ENCODE measurements around the gene TSSK6.

The TSSK6 gene

DNA sequence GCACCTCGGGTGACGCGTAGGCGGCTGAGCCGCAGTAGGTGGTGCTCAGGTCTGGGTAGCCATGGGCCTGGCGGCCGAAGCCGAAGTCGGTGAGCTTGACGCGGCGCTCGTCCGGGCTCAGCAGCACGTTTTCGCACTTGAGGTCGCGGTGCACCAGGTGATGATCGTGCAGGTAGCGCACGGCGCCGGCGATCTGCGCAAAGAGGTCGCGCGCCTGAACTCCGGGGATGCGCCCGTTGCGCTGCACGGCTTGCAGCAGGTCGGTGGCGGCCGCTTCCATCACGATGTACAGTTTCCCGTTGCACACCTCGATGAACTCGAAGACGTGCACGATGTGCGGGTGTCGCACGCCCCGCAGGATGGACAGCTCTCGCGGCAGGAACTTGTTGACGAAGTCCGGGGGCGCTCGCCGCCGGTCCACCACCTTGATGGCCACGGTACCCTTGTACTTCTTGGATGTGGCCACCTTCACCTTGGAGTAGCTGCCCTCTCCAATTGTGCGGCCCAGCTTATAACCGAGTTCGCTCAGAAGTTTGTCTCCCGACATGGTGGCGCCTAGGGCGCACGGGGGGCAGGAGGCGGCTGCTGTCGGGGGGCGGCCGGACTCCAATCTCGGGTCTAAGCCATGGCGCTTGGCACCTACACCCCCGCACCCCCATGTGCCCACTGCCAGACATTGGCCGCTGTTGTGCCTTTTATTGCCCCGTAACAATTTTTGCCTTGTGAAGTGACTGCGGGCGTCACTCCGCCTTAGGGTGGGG is at the start of gene TSSK6:
Gene TSSK6, minus strand, starts transcription at position 668 of the 761 bp plus-strand sequence. Its CDS starts 121 bp downstream, at position 547.
- peak within 1 kb of the TSS; percentile 79 for H3K4me3 ChIP-seq (ENCODE audit: low read depth, low read length)

DNA sequence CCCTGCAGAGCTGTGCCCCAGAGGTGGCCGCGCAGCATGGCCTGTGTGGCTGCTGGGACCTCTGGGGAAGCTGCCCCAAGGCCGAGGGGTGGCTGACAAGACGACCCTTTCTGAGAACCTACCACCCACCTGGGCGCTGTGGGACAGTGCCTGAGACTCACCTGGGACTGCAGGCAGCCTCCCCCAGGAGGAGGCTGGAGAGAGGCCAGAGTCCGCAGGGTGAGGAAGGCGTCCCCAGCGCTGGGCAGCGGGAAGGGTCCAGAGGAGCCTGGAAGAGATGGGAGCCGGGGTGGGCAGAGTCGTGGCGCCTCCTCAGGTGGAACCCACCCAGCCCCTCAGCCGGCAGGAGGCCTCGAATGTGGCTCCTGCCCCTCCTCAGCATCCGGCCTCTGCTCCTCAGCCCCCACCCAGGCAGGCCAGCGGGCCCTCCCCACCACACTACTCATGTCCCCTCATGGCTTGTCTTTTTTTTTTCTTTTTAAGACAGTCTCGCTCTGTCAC is 48.0 kb upstream of the TSSK6 start:
- no peak overlapping the region for H3K4me3 ChIP-seq (ENCODE audit: low read depth, low read length)

DNA sequence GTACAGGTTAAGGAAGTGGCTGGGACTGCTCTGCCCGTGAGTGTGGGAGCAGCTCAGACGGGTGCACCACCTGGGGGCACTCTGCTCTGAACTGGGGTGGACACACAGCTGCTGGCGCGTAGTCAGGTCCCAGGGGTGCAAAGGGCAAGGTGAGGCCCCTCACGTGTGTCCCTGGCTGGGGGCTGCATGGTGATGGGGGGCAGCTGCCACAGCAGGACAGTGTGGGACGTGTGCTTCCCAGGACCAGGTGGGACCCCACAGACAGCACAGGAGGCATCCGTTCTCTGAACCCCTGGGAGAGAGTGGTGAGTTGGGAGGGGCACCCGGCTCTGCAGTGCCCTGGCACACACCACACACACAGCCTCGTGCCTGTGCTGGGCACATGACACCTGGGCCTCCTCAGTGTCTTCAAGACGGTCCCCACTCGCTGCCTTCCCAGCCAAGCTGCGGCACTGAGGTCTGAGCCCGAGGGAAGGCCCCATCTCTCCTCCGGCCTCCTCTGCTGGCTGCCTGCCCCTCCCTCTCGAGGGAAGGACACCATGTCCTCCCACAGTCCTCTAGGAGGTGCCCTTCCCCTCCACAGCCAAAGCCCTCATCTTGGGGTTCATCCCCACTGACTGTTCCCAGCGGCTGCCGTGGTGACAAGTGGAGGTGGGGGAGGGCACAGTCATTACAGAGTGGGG is 47.5 kb upstream of the TSSK6 start:
- H3K4me3 ChIP-seq (ENCODE audit: low read depth, low read length): no peak overlapping the region

DNA sequence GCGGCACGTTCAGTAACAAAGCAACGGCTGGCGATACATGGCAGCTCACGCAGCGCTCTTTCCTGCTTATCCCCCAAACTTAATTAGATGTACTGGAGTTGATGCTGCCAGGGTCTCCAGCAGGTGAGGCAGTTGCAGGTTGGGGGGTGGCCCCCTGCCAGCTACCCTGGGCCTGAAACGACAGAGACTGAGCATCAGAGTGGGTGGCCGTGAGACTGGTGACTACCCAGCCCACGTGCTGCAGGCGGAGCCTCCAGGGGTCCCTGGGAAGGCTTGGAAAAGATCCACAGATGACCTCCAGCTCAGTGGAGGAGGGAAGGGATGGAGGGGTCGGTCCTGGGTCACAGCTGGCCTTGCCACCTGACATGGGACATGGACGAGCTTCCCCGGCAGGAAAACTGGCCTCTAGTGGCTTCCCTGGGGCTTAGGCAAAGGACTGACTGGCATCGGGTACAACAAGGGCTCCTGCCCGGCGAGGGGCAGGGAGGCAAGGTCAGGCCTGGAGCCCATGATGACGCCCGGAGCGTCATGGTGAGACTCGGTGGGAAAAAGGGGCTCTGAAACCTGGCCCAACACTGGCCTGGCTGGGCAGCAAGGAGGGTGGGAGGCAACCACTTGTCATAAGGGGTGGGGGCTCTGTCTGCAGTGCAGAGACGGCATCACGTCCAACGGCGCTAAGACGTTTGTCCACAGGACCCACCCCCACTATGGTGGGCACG is 46.8 kb upstream of the TSSK6 start:
- H3K4me3 ChIP-seq (ENCODE audit: low read depth, low read length): no peak overlapping the region

DNA sequence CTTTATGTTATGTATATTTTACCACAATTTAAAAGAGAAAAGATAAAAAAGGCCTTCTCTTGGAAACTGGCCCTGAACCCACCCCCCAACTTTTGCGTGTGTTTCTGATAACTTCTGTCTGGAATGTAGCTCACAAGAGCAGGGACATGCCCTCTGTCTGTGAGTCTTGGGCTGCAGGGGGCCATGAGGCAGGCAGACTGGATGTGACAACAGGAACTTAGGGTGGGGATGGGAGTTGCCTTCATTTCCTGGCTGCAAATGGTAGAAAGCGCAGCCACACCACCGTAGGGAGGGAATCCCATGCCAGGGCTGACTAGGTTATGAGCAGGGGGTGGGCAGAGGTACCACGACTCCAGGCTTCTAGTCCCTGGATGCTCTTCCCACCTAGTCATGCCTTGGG is 44.6 kb upstream of the TSSK6 start:
- H3K4me3 ChIP-seq (ENCODE audit: low read depth, low read length): no peak overlapping the region

DNA sequence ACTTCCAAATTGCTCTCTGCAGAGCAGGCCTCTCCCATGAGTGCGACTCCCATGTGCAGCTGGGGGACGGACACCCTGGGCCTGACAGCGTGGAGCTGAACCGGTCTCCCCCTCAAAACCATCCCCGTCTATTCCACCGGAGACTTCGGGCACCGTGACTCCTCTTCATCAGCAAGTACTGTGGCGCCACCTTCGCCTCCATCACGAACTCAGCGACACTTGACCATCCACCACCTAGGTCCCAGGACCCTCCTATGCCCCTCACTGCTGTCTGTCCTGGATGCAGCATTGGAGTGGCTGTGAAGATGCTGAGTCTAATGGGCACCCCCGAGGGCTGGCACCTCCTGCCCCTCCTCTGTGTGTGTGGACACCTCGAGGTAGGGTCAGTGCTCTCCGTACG is 43.3 kb upstream of the TSSK6 start:
- no peak overlapping the region for H3K4me3 ChIP-seq (ENCODE audit: low read depth, low read length)

DNA sequence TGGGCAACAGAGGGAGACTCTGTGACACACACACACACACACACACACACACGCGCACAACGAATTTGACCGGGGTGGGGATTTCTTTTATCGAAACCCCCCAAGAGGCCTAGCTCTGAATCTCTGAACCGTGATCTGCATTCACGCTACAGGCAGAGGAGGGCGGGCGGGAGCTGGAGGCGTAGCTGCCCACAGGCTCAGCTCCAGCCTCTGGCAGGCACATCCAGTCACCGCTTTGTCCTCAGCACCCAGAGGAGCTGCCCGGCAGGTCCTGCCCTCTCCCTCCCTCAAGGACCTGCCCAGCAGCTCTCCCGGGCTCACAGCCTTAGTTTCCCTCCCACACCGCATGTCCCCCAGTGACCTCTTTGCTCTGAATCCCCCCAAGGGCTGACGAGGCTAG is 42.7 kb upstream of the TSSK6 start:
- no peak overlapping the region for H3K4me3 ChIP-seq (ENCODE audit: low read depth, low read length)

DNA sequence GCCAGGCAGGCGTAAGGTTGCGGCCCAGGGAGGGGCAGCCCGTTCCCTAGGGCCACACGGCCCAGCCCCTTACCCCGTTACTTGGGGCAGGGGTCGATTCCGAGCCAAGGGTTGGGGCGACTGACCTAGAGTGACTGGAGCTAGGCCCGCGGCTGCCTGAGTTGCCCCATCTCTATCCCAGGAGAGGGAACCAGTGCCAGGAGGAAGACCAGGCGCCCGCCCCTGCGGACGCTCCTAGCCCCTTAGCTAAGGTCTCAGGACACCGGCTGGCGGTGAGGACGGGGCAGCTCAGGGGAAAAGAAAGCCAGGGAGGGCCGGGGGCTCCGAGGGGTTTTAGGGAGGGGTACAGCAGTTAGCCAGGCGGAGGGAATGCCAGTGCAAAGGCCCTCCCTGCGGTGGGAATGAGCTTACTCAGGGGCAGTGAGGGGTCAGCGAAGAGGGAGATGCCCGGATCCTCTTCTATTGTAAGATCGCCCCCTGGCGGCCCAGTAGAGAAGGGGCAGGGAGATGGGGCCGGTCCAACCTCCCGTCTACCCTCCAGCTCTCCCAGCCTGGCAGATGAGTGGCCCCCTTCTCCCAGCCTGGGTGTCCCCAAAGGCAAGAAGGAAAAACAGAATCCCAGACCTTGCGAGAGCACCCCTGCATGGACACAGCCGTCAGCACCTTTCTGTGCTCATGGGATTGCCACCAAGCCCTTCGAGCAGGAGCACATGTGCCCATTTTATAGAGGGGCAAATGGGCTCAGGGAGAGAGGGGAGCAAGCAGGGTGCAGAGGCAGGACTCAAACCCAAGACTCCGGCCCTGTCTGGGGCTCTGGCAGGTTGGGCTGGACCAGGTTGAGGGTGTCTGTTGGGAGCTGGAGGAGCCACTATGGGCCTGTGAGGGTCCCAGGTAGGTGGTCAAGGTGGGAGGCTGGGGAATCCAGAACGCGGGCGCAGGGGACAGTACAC is 39.0 kb upstream of the TSSK6 start:
- no peak overlapping the region for H3K4me3 ChIP-seq (ENCODE audit: low read depth, low read length)

DNA sequence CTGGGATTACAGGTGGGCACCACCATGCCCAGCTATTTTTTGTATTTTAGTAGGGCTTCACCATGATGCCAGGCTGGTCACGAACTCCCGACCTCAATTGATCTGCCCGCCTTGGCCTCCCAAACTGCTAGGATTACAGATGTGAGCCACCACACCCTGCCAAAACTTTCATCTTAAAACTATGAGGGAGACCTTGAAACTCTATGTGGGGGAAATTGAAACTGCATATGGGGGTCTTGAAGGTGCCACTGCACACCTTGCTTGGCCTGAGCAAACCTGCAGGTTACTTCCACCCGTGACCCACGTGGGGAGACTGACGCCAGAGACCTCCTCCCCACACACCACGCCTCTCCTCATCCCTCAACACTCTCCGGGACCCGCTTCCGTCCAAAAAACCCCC is 38.3 kb upstream of the TSSK6 start:
- H3K4me3 ChIP-seq (ENCODE audit: low read depth, low read length): no peak overlapping the region

DNA sequence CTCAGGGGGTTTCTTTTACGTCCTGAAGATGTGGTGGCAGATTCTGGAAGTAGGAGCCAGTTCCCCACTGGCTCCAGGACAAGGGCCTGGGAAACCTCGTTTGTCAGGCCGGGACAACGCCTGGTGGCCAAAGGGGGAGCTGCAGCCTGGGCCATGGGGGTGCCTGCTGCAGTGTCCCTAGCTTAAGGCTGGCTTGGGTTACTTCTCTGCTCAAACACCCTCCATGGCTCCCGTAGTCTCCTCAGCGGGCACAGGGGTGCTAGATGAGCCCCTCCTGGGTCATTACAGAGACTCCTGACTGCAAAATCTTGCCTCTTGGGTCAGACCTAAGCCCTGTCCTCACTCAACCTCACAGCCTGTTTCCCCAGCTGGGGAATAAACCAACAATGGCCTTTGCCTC is 37.5 kb upstream of the TSSK6 start:
- no peak overlapping the region for H3K4me3 ChIP-seq (ENCODE audit: low read depth, low read length)

DNA sequence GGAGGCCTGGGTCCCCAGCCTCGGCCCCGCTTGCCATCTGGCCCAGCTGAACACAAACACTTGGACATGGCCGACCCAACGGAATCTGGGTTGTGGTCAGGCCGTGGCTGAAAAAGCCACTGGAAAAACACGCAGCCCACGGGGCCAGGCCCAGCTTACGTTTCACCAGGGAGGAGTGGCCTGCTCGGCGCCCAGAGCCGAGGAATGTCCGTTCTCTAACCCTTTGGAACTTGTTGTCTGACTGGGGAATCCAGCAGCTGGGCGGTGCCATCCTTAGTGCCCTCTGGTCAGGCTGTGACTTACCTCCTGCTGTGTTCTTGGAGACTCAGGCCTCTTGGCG is 36.5 kb upstream of the TSSK6 start:
- H3K4me3 ChIP-seq (ENCODE audit: low read depth, low read length): no peak overlapping the region

DNA sequence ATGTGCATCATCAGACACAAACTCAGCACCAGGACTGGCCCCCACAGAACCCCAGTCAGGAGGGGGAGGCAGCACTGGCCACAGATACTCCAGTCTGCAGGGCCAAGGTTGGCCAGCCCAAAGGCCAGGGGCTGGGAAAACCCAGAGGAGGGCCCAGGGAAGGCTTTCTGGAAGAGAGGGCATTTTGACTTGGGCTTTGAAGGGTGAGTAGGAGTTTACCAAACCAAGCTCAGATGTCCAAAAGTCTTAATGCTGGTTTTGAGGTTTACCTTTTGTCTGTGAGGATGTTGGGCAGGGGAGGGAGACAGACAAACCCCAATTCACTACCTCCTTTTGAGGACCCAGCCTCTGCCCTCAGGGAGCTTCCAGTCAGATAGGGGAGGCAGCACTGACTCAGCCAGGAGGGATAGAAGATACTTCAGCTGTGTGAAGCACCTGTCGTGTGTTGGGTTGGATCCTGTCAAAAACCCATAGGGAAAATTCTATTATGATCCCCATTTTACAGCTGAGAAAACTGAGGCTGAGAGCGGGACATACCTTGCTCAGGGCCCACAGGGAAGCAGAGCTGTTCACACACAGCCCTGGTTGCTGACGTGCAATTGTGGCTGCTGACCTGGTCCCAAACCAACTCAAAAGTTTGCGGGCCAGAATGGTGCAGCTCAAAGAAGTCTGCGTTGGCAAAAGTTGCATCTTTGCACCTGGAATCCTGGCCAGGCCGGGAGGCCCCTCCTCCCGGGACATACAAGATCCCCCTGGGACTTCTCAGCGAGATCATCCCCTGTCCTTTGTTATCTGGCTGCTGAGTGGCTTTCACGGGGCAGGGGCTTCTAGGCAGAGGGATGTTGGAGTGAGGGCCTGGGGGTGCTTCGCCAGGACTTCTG is 35.9 kb upstream of the TSSK6 start:
- no peak overlapping the region for H3K4me3 ChIP-seq (ENCODE audit: low read depth, low read length)

DNA sequence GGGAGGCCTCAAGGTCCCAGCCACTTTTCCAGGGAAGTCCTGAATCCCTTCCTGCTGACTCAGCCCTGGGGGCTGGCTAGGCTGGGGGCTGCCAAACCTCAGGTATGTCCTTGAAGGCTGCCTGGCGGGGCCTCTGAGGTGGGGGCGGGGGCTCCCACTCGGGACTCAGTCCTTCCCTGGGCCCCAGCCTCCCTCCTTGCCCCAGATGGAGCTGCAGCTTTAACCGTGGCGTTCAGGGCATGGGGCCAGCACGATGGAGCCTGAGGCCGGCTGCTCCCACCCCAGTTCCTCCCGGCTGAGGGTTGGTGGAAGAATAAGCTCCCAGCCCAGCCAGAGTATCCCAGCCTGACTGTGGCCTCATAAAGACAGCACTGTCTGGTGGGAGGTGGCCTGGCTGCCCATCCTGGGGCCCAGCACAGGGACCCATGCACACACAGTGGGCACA is 35.2 kb upstream of the TSSK6 start:
- H3K4me3 ChIP-seq (ENCODE audit: low read depth, low read length): no peak overlapping the region

DNA sequence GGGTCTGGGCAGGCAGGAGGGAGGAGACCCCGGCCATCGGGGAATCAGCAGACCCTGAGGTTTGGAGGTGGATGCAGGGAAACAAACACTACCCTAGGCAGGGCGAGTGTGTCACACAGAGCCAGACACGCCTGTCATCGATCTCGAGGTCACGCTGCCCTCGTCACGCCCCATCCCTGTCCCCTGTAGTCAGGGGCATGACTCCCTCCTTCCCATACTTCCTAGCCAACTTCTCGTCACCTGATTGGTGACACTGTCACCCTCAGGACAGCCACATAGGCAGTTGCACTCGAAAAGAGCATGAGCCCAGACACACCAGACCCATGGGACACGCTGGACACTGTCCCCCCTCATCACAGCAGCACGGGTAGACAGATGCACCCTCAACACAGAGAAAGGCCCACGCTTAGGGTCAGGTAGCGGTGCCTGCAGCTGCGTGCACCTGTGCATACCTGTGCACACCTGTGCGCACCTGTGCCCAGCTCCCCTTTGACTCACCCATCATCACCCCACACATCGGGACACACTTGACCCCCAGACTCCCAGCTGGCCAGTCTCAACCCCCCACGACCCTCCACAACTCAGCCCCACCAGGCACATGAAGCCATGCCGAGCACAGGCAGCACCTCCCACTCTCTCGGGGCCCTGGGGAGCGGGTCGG is 34.6 kb upstream of the TSSK6 start:
- no peak overlapping the region for H3K4me3 ChIP-seq (ENCODE audit: low read depth, low read length)

DNA sequence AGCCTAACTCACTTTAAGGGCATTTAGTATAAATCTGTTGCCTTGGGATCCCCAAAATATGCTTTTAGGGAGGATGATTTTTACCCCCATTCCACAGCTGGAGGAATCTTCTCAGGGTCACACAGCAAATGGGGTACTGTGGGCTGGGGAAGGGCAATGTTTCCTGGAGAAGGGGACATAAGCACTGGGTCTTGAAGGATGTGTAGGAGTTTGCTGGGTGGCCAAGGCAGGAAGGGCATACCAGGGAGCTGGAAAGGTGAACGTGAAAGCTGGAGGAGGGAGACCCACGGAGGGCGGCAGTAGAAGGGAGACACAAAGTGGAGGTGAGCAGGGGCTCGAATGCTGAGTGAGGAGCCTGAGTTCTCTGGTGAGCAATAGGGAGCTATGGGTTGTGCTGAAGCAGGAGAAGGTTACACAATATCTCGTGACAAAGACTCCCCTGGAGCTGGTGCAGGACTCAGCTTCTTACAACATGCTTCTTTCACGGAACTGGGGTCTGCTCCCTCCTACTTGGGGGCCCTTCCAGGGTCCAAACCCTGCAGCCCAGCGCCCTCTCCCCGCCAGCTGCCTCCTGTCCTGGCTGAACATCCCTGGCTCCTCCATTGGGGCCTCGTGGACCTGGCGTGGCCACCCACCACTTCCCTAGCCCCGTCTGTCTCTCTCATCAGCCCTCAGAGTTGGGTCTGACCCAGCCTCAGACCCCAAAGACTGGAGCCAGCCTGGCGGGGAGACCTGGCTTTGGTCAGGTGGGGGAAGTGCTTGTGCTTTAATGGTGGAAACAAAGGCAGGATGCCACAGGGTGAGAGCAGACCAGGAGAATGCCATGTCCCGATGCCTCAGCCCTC is 33.8 kb upstream of the TSSK6 start:
- no peak overlapping the region for H3K4me3 ChIP-seq (ENCODE audit: low read depth, low read length)

DNA sequence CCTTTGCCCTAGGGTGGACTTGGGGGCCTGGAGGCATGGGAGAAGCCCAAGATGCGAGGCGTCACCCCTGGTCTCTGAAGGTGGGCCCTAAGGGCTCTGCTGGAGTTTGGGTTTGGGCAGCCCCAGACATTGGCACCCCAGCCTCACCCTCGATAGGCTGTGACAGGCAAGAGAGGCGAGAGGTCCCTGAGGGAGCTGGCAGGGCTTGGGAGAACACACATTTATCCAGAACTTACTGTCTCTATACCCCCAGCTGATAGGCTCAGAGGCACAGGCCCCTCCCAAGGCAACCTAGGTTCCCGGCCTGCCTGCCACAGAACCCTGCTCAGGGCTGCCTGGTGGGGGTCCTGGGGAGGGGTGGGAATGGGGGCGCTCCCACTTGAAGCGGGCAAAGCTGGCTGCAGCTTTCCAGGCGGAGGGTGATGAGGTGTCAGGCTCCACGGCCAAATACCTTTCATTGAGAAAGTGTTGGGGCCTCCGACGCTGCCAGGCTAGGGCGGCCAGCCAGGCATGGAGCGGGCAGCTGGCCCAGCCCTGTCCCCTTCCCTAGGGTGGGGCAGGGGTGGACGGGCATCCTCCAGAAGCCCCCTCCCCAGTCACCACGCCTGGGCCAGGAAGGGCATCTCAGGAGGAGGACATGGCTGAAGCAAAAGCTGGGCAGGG is 32.5 kb upstream of the TSSK6 start:
- H3K4me3 ChIP-seq (ENCODE audit: low read depth, low read length): no peak overlapping the region

DNA sequence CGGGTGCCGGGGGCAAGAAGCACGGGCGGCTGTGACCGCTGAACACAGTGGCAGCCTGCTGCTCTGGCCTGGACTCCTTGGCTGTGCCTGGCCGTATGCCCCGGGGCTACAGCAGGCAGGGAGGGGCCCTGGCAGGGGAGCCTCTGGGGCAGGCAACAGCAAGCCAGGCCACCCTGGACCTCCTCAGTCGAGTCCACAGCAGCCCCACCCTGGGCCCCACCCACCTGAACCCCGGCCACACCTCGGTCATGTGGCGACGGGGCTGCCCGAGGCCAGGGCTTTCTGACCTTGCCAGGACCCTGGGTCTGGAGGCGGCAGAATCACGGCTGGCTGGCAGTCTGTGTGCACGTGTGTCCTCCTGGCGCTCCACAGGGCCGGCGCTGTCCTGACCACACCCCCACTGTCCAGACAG is 31.4 kb upstream of the TSSK6 start:
- H3K4me3 ChIP-seq (ENCODE audit: low read depth, low read length): no peak overlapping the region

DNA sequence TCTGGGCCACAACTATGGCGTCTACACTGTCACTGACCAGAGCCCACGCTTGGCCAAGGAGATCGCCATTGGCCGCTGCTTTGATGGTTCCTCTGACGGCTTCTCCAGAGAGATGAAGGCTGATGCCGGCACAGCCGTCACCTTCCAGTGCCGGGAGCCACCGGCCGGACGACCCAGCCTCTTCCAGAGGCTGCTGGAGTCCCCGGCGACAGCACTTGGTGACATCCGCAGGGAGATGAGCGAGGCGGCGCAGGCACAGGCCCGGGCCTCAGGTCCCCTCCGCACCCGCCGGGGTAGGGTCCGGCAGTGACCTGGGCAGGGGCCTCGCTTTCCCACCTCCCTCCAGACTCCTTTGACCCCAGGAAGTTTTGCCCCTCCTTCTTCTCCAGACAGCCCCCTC is 30.4 kb upstream of the TSSK6 start:
- no peak overlapping the region for H3K4me3 ChIP-seq (ENCODE audit: low read depth, low read length)
